HG03354 (cell line): ENCODE results near the gene PLPPR3.

Experiments used
- ATAC-seq: cut with Tn5 transposase; IDR thresholded peaks from one replicate; pipeline ENCODE4 v1.9.1; 2021; ENCODE audit warnings: mild to moderate bottlenecking; ENCODE audit not compliant: unreplicated experiment, poor library complexity, severe bottlenecking

PLPPR3 gene

DNA sequence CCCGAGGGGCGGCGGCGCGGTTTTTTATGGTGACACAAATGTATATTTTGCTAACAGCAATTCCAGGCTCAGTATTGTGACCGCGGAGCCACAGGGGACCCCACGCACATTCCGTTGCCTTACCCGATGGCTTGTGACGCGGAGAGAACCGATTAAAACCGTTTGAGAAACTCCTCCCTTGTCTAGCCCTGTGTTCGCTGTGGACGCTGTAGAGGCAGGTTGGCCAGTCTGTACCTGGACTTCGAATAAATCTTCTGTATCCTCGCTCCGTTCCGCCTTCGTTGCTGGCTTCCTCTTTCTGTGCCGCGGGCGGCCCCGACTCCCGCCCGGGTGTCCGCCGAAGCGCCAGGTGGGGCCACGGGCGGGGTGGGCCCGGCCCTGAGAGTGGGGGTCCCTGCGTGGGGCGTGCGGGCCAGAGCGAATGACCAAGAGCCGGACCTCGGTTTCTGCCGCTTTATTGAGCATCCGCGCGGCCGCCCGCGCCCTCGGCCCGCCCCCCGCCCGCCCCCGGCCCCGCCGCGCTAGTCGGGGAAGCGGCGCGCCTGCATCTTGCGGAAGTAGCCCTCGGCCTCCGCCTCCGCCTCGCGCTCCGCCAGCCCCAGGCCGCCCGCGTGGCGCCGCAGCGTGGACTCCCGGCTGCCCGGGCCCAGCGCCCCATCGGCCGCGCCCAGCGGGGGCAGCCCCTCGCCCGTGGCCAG, 9.6 kb downstream of the PLPPR3 start:
- ATAC-seq = no peak

DNA sequence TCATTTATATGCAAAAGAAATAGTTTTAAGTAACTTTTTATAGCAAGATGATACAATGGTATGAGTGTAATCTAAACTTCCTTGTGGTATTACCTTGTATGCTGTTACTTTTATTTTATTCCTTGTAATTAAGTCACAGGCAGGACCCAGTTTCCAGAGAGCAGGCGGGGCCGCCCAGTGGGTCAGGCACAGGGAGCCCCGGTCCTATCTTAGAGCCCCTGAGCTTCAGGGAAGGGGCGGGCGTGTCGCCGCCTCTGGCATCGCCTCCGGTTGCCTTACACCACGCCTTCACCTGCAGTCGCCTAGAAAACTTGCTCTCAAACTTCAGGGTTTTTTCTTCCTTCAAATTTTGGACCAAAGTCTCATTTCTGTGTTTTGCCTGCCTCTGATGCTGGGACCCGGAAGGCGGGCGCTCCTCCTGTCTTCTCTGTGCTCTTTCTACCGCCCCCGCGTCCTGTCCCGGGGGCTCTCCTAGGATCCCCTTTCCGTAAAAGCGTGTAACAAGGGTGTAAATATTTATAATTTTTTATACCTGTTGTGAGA, 10.2 kb downstream of the PLPPR3 start:
- no peak for ATAC-seq

DNA sequence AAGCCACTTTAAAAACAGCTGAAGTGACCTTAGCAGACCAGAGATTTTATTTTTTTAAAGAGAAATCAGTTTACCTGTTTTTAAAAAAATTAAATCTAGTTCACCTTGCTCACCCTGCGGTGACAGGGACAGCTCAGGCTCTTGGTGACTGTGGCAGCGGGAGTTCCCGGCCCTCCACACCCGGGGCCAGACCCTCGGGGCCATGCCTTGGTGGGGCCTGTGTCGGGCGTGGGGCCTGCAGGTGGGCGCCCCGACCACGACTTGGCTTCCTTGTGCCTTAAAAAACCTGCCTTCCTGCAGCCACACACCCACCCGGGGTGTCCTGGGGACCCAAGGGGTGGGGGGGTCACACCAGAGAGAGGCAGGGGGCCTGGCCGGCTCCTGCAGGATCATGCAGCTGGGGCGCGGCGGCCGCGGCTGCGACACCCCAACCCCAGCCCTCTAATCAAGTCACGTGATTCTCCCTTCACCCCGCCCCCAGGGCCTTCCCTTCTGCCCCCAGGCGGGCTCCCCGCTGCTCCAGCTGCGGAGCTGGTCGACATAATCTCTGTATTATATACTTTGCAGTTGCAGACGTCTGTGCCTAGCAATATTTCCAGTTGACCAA, 10.8 kb downstream of the PLPPR3 start:
- no peak for ATAC-seq

DNA sequence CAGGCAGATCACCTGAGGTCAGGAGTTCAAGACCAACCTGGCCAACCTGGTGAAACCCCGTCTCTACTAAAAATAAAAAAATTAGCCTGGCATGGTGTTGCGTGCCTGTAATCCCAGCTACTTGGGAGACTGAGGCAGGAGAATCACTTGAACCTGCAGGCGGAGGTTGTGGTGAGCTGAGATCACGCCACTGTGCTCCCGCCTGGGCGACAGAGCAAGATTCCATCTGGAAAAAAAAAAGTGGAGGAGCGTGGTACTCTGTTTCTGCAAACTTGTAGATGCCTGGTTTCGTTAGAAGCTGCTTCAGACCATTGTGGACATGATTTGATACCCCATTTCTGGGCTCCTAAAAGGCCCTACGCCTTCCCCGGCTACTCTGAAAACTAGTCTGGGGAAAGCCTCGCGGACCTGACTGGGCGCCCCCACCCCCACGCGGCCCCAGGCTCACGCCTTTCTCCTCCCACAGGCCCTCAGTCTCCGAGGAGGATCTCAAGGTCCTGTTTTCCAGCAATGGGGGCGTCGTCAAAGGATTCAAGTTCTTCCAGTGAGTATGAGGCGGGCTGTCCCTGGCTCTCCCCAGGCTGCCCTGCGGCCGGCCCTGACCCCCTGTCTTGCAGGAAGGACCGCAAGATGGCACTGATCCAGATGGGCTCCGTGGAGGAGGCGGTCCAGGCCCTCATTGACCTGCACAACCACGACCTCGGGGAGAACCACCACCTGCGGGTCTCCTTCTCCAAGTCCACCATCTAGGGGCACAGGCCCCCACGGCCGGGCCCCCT, 11.5 kb downstream of the PLPPR3 start:
- ATAC-seq = no peak

DNA sequence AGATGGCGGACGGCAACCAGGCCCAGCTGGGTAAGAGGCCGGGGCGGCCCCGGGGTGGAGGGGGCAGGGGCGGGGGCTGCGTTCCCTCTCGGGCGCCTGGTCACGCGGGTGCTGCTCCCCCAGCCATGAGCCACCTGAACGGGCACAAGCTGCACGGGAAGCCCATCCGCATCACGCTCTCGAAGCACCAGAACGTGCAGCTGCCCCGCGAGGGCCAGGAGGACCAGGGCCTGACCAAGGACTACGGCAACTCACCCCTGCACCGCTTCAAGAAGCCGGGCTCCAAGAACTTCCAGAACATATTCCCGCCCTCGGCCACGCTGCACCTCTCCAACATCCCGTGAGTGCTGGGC, 13.4 kb downstream of the PLPPR3 start:
- ATAC-seq = no peak

DNA sequence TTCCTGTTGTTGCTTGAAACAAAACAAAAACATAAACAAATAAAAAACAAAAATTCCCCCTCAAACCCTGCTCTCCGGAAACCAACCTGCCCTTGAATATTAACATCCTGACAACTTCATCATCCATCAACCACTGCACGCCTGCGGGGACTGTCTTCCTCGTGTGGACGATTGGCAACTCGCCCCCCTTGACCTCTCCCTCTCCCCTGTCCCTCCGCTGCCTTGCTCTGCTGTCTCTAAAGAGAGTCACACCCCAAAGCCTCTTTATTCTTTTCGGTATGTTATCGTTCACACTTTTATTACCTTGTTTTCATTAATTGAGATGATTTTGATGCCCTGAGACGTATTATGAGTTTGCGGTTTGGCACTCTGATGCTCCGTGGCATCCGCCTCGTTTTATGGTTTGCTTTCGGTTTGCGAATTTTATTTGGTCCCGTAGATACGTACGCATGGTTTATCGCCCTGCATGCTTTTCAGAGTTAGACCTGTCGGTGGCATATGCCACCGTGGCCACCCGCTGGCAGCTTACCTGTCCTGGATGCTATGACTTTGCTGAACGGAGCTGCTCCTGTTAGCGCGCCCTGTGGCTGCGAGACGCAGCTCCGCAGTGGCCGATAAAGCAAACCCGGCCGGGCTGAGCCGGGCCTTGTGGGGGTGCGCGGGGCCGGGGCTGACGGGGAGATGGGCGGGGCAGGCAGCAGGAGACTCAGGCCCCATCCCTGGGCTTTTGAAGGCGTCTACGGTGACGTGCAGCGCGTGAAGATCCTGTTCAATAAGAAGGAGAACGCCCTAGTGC, 13.9 kb downstream of the PLPPR3 start:
- no peak for ATAC-seq

DNA sequence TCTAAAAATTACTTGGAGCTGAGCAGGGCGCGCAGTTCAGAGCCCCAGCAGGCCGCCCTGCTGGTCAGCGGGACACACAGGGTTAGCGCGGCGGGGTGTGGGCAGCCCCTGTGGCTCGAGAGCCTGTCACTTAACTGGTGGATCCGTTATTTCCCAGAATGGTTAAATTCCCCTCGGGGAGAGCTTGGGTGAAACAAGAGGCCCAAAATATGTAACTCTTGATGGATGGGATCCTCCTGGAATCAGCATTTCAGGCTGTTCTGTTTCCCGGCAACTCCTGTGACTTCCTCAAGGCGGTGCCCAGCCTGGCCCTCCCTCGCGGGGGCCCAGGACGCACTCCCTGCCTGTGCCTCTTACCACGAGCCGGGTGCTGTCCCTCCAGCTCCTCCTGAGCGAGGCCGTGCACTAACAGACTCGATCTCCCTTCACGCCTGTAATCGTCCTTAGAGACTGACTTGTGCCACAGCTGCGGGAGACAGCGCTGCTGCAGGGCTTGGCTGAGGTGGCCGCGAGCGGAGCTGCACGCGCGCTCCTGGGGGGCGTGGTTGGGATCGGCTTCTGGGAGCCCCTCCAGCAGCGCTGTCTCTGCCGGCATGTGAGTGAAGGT, 14.8 kb downstream of the PLPPR3 start:
- no peak for ATAC-seq

DNA sequence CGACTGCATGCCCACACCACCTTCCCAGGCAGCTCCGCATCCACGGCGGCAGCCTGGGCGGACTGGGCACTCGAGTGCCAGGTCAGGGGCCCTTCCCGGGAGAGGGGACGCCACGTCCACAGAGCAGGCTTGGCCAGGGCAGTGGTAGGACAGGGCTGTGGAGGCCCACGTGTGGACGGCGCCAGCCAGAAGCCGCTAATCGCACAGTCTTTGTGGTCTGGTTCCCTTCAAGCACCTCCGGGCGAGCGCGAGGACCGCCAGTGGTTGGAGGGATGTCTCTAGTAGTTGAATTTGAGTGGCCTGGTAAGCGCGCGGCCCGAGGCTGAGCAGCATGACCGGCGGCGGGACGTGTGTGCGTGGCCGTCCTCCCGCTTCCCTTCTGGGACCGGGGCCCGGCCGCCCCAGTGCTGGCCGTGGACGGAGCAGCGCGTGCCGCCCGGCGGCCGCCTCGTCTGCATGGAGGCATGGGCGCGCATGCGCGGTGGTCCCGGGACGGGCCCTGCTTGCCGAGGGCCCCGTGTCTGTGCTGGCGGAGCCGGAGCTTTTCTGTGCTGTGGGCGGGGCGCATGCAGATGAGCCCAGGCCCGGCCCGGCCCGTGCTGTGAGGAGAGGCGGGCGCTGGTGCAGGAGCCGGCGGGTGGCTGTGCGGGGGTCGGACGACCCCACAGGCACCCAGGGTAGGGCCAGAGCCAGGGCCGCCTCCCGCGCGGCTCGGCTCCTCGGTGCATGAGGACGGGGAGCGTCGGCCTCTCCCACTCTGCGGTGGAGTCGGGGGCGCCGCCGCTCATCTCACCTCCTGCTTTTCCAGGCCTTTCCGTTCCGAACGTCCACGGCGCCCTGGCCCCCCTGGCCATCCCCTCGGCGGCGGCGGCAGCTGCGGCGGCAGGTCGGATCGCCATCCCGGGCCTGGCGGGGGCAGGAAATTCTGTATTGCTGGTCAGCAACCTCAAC, 15.9 kb downstream of the PLPPR3 start:
- no peak for ATAC-seq

DNA sequence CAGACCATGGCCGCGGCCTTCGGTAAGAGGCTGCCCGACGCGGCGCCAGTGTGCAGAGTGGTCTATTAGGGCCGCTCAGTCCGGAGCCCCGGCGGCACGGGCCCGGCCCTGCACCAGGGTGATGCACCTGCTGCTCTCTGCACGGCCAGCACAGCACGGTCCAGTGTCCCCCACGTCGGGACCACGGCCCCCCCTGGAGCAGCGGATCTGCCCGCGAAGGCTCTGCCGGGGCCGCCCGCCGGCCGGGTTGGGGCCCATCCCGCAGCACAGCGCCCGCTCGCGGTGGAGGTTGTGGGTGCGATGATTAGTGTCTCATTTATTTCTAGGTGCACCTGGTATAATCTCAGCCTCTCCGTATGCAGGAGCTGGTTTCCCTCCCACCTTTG, 16.6 kb downstream of the PLPPR3 start:
- no peak for ATAC-seq

DNA sequence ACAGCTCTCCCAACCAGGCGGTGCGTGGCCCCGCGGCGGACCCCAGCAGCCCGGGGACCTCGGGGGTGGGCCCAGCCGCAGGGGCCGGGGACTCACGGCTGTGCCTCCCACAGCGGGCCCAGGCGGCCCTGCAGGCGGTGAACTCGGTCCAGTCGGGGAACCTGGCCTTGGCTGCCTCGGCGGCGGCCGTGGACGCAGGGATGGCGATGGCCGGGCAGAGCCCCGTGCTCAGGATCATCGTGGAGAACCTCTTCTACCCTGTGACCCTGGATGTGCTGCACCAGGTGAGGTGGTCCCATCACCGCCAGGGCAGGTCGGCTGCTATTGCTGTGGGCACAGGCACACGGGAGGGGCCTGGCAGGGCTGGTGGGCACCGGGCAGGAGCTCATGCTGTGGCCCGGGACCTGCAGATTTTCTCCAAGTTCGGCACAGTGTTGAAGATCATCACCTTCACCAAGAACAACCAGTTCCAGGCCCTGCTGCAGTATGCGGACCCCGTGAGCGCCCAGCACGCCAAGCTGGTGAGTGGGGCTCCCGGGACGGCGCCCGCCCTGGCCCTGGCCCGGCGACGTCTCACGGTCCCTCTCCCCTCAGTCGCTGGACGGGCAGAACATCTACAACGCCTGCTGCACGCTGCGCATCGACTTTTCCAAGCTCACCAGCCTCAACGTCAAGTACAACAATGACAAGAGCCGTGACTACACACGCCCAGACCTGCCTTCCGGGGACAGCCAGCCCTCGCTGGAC, 17.2 kb downstream of the PLPPR3 start:
- ATAC-seq = no peak

DNA sequence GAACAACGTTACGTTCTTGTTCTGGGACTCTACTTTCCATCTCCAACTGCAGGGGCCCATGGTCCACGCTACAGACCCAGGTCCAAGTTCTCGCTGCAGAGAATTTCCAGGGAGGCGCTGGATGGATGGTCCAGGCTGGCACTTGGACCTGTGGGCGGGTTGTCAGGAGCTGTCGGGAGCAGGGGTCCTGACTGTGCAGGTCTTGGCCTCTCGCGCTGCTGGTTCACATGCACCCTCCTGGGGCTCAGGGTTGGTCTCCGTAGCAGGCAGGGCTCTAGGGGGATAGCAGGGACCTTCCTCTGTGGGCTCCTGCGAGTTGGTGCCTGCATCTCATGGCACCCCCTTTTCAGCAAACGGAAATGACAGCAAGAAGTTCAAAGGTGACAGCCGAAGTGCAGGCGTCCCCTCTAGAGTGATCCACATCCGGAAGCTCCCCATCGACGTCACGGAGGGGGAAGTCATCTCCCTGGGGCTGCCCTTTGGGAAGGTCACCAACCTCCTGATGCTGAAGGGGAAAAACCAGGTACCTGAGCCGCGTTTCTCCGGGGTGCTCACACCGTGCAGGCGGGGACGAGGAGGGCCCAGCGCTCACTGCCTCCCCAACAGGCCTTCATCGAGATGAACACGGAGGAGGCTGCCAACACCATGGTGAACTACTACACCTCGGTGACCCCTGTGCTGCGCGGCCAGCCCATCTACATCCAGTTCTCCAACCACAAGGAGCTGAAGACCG, 17.9 kb downstream of the PLPPR3 start:
- ATAC-seq = no peak

DNA sequence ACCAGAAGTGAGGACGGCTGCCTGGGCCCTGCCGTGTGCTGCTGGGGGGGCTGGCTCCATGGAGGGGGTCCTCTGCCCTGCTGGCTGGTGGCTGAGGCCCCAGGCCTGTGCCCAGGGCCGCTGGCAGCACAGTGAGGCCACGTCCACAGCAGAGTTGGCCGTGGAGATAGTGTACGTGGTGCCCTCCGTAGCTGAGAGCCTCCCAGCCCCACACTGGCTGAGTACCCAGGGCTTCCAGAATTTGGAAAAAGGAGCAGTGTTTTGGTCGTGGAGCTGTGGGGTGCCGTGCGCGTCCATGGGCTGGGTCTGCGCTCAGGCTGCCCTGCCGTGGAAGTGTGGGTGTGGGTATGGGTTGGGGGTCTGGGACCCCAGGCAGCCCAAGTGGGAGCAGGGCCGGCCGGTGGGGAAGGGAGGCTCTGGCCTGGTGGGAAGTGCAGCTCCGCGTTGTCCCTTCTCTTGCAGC, 18.6 kb downstream of the PLPPR3 start:
- no peak for ATAC-seq

DNA sequence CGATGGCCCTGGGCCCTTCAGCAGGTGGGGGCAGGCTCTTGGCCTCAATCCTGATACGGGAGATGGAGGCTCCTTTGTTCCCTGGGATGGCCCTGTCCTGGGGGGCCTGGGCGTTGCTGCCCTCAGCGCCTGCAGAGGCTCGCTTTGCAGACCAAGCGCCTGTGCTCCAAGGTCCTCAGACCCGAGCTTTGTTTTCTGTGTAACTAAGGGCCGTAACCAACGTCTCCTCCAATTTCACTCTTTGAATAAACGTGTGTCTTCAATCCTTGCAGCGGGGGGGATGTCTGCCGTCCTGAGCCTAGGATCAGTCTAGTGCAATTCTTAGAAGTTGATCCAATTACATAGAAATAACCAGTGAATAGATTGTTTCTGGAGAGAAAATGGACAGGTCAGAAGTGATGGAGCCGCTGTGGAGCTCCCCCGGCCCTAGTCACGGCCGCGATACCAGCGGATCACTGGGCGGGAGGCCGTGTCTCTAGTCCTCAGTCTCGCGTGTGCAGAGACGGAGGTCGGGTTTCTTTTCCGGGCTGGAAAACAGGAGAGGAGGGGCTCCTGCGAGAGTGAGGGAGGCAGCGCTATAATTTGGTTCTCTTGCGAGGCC, 19.2 kb downstream of the PLPPR3 start:
- no peak for ATAC-seq

DNA sequence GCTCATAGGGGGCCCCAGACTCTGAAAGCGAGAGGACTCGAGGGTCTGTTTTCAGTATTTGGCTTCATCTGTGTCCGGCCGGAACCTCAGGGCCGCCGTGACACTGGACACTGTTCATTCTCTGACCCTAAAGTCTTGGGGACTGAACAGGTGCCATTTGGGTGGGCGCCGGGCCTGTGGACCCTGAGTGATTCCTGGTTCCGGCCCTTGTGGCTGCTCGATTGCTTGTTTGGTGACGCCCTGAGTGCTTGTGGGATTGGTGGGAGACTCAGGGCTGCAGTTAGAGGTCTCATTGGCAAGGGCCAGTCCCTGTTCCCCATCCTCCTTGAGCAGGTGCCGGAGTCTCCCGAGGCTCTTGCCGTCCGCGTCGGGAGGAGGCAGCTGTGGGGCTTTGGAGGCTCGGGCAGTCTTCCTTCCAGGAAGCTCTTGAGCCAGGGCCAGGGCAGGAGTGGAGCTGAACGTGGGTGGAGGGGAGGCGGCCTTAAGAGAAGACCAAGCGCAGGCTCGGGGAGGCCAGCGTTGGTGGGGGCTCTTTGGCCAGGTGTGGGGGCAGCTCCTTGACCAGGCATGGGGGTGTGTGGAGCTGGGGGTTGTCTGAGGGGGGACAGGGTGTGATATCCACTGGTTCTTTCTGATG, 19.8 kb downstream of the PLPPR3 start:
- ATAC-seq = no peak

DNA sequence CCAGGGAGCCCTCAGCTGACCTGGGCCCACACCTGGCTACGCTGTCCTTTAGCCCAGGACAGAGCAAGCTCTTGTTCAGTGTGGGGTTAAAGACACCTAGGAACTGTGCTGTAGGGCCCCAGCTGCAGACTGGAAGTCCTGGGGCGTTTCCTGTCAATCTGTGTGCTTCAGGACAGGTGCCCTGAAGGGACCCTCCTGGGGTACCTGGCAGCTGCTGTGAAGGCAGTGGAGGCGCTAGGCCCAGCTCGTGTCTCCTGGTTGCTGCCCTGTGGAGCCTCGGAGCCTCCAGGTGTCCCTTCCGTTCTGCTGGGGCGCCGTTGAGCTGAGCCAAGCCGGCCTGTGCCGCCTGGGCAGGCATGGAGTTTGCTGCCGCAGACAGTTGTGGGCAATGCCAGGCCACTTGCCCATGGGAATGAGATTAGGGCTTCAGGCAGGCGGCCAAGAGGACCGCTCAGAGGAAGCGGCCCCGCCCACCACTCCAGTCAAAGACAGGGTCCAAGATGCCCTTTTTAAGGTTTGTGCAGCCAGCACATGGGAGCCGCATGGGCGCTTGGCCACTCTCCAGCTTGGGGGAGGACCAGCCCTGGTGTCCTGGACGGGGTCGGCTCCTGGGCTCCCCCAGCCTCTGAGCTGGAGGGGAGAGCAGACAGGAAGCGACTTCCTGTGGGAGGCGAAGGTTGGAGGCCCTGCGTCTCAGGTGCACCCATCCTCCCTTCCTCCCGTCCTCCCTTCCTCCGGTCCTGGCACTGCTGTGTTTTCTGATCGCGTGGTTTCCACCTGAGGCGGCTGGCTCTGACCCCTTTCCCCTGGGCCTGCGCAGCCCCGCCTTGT, 20.5 kb downstream of the PLPPR3 start:
- no peak for ATAC-seq
